HG02884 (cell line): ENCODE measurements around the gene CDK14.
"Not testable (repeated sequence)": the region's sequence is repeated elsewhere in the genome, so short reads cannot be mapped to it uniquely, and the experiment has no call there.

ENCODE experiments used
- ATAC-seq: cut with Tn5 transposase; IDR thresholded peaks from one replicate; pipeline ENCODE4 v1.9.1; 2021; ENCODE audit warnings: mild to moderate bottlenecking, moderate library complexity; ENCODE audit not compliant: unreplicated experiment

CDK14 gene

DNA sequence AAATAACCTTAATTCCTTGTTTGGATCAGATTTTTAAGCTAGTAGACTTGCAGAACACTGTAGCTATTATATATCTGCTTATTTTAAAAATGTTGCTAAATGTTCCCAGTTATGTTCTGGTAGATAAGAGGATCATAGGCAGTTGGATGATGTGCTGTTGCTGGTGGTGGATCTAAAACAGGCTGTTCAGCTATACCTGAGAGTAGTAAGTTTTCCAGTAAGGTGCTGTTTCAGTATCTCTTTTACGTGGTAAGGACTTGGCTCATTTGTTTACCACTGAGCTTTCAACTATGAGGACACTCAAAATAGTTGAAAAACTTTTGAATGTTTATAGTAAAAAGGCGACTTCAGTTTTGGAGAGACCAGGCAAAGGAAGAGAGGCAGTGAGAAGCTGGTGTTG is 180.9 kb downstream of the CDK14 start:
- ATAC-seq = peak; percentile 90

DNA sequence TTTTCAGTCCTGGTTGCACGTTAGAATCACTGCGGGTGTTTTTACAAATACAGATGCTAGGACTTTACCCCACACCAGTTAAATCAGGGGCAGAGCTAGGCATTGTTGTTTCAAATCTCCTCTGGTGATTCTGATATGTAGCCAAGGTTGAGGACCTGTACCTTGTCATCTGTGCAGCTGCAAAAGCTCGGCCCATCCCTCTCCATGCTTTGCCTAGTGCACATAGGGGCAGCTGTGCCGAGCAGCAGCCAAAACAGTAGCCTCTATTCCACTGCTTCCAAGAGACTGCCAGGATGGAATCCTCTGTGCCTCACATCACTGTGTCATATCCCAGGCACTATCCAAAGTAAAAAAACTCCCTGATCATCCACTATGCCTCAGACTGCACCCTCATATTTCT is 181.3 kb downstream of the CDK14 start:
- ATAC-seq = peak; percentile 32

DNA sequence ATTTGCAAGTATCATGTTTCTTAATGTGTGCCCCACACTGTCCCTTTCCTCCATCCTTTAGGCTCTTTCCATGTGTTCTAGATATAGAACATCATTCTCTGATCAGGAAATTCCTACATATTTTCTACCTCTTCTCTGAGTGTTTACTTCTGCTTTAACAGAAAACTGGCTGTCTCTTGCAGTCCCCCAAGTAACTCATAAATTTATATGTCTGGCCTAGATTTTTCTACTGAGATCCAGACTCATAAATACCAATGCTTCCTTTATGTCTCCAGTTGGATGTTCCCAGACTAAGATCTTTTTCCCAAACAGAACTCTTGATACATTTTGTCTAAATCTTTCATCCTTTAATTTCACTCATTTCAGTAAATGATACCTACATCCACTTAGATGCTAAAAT is 181.8 kb downstream of the CDK14 start:
- no peak for ATAC-seq

DNA sequence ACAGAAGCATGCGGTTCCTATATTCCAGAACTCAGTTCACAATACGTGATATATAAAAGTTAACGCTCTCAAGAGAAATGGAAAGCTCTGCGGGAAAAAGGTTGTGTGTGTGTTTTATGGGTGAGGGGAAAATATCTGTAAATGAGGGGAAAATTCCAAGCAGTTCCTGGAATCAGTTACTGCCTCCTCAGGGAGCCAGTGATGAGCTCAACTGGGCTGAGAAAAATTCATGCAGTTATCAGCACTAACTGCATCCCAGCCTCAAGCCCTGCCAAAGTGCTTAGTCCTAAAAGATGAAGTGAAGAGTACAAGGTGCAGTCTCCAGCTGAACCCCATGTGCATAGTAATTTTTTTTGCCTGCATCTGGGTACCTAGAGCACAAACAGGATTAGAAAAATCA is 191.9 kb downstream of the CDK14 start:
- no peak for ATAC-seq

DNA sequence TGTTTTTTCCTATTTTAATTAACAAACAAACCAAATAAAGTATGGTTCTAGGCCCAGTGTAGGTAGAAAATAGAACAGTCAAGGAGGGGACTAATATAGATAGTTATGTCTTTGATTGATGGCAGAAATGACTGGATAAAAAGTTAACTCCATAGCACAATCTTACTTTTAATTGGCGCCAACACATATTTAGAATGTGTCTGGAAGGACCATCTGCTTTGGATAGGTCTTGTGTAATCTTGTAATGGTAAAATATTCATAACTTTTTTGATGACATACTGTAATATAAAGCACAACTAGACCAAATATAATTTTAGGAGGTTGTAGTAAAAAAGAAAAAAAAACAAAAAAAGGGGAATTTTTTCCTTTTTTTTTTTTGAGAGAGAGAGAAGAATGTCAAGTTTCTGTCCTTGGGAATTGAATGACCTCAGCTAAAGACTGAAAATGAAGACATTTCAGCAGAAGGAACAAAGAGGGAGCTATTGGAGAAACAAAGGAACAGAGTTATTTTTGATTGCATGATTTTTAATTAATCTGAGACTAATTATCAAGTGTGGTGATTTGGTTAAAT is 193.7 kb downstream of the CDK14 start:
- ATAC-seq = no peak

DNA sequence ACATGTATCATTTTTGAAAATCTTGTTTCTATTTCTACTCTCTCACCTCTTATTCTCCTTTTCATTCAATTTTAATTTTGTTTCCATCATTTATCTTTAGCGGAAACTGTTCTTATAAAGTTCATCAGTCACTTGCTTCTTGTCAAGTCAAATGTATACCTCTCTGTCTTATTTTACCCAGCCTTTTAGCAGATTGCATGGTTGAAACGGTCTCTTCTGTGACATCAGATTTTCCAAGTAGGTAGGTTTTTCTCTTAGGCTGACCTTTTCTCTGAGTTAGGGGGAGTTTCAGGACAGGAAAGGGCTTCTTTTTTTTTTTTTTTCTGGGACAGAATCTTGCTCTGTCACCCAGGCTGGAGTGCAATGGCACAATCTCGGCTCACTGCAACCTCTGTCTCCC is 195.5 kb downstream of the CDK14 start:
- ATAC-seq = no peak

DNA sequence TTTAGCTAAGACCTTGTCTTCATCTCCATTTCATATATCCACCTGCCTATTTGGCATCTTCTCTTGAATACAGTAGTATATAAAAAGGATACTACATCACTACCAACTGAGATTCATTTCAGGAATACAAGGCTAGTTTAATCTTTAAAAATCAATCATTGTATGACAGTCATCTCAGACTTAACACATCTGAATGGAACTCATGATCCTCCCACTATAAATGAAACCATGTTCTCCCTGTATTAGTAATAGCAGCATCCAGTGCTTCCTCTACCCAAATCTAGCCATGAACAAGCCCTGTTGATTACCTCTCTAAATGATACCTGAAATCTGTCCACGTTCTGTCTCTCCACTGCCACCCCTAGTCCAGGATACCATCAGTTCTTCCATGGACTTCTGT is 196.2 kb downstream of the CDK14 start:
- no peak for ATAC-seq

DNA sequence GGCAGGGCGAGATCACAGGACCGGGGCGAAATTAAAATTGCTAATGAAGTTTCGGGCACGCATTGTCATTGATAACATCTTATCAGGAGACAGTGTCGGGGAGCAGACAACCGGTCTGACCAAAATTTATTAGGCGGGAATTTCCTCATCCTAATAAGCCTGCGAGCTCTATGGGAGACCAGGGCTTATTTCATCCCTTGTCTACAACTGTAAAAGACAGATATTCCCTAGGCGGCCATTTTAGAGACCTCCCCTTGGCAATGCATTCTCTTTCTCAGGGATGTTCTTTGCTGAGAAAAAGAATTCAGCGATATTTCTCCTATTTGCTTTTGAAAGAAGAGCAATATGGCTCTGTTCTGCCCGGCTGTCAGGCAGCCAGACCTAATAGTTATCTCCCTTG is 198.1 kb downstream of the CDK14 start:
- ATAC-seq = not testable (repeated sequence)

DNA sequence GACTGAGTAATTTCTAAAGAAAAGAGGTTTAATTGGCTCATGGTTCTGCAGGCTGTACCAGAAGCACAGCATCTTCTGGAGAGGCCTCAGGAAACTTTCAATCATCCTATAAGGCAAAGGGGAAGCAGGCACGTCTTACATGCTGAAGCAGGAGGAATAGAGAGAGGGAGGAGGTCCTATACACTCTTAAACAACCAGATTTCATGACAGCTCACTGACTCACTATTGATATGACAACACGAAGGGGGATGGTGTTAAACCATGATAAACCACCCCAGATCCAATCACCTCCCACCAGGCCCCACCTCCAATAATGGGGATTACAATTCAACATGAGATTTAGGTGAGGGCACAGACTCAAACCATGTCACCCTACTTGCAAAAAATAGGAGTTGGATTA is 201.5 kb downstream of the CDK14 start:
- no peak for ATAC-seq

DNA sequence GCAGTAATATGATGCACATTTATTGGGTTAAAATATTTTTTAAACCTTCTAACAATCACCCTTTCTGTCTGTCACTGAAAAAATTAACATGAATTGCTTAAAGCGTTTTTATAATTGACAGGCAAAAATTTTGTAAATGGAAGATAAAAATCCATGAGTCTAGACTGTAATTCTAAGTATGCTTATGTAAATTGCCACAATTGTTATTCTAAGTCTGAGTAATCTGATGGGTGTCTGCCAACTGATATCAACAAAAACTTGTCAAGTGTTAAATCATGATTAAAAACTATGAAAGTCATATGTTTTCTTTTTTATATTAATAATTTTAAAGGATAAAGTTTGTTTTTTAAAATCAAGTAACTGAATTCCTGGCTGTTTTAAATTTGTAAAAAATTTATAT is 208.2 kb downstream of the CDK14 start:
- ATAC-seq = no peak

DNA sequence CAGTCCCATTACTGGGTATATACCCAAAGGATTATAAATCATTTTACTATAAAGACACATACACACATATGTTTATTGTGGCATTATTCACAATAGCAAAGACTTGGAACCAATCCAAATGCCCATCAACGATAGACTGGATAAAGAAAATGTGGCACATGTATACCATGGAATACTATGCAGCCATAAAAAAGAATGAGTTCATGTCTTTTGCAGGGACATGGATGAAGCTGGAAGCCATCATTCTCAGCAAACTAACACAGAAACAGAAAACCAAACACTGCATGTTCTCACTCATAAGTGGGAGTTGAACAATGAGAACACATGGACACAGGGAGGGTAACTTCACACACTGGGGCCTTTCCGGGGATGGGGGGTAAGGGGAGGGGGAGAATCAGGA is 219.4 kb downstream of the CDK14 start:
- ATAC-seq = not testable (repeated sequence)

DNA sequence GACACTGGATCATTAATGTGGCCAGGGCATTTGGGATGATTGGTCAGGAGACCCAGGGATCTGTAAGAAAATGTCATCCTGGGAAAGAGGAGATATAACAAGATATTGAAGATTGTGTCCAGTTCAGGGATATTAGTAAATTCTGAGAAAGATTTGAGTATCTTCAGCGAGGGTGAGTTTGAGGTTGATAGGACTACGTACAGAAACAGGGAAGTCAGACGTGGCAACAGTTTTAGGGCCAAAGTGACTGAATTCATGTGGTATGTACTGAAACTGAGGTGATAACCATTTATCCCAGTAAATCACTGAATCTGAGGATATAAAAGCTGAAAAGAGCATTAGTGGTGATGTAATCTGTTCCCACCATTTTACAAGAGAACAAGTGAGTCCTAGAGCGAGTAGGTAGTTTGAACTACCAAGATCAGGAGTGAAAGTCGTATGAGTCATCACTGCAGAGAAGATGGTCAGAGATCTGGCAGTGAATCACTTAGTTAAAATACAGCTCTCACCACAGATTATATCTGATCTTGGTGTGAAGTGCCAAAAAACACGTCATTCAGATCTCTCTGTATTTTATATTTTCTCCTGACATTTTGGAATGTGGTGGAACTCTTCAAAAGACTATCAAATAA is 220.5 kb downstream of the CDK14 start:
- ATAC-seq = peak; percentile 100

DNA sequence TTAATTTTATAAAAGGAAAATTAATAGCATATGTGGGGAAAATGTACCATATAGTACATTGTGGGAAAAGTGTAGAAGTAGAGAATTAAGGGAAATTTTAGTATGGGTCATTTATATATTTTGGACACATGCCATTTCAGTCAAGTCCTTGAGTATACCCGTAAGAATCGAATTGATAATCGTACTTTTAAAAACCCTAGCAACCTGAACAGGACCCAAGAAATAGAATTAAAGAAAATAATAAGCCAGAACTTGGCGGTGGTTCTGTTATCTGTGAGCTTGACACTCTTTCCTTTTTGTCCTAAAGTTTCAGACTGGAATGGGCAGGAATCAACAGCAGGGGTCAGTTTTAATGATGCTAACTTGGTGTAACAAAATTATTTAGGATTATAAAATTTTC is 221.0 kb downstream of the CDK14 start:
- ATAC-seq = peak; percentile 5

DNA sequence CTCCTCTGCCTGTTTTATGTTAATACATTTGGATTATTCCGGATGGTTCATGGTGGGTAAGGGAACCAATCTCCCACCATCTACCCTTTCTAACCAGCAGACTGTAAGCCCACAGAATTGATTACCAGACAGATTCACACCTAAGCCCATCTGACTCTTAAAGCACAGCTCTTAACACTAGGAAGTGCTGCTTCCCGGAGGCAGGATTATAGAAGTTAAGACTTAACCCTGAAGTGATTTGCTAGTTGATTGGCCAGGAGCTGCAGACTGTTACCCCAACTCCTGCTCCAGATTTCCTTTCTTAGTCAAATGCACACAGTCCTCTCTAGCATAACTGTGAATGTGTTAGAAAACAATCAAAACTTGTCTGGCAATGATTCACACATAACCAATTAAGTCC is 221.7 kb downstream of the CDK14 start:
- ATAC-seq = no peak

DNA sequence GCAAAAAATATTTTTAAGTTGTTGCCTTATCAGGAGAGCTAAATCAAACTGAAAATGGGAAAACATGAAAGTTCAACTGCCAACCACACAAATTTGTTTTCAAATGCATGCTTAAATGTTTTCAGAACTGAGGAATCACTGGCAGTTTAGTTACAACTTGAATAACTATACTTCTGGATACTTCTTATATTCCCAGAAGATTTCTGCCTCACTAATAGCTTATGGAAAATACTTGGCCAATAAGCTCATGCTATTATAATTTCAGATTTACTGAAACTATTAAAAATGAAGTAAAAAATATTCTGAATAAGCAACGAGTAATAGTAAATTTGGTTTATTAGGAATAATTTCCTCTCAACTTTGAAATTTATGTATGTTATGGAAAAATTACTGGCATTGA is 222.2 kb downstream of the CDK14 start:
- no peak for ATAC-seq

DNA sequence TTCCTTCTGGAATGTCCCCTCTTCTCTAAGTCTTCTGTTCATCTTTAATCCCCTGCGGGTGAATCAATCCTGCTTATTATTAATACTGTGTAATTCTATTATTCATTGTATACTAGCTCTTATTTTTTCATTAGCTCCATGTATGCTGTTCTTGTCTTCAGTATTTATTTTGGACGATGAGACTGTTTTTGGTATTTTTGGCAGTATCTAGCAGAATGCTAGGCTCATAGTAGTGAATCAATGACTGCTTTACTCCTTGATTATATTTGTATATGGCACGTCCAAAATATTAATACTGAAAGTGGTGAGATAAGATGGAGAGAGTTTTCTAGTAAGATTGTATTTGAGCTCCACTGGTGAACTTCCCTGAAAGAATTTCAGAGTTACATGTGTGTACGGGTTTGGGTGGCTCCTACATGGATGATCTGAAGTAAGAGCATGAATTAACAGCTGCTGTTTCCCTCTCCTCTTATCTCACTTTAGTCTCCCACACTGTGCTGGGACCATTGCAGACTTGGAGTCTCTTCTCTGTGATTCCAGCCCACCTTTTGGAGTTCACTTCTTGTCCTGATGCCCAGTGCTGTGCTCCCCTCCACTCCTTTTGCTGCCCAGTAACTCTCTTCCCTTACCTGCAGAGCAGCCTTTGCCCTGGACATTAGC is 226.0 kb downstream of the CDK14 start:
- ATAC-seq = no peak

DNA sequence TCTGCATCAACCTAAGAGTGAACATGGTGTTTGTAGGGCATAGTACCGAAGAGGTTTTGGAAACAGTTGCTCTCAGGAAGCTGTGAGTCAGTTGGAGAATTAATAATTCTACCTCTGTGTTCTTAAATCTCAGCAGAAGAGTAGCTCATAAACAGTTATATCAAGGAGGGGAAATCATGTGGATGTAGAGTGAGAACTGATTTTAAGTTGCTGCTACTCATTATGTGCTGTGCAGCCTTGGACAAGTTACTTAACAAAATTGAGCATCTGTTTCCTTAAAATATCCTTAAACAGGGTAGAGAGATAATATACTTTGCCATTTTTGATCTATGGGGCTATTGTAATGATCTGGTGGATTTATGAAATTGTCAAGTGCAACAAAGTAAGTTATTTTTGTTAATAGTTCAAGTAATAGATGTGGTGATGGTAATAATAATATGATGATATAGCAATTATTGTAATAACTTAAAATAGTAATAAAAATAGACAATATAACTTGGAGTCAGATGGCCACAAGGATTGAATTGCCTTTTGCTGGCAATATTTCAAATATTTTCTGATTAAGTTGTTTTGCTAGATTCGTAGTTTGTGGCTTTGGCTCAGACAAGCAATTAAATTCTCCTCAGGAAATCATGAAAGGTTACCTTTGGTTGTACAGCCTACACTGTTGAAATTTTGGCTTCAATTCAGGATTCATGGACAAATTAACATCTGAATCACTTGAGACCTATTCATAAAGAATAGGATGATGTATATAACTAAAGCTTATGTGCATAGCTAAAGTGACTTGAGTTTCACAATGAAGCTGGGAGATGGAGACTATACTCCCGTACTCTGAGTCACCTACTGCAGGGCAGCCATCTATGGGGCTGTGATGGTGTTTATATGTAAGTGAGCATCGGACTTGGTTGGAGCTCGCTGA is 228.5 kb downstream of the CDK14 start:
- no peak for ATAC-seq

DNA sequence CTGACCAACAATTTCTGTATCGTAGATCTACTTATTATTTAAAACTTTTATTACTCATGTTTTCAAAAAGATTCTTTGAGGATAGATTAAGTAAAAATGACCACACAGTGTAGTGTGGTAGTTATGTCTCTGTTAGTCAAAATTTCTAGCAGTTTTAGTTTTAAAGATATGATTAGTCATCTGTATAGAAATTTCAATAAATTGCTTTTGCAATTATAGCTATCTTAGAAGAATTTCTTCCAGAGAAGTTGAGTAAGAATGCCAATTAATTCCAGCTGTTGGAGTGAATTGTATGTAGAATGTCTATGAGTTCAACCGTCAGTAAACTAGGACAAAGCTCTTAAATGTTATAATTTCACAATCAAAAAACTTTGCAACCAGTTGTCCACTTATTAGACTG is 229.7 kb downstream of the CDK14 start:
- ATAC-seq = no peak

DNA sequence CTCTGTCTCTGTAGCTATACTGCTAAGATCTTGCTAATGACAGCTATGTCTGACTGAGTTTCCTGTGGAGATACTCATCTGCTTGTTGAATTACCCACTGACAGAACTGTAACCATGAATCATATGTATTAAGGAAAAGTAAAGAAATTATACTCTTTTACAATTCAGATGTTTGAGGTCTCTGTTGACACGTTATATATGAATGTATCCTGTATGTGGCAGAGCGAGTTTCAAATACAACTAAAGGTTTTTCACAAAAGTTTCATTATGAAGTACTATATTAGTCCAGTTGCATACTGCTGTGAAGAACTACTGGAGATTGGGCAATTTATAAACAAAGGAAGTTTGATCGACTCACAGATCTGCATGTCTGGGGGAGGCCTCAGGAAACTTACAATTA is 232.5 kb downstream of the CDK14 start:
- ATAC-seq = no peak

DNA sequence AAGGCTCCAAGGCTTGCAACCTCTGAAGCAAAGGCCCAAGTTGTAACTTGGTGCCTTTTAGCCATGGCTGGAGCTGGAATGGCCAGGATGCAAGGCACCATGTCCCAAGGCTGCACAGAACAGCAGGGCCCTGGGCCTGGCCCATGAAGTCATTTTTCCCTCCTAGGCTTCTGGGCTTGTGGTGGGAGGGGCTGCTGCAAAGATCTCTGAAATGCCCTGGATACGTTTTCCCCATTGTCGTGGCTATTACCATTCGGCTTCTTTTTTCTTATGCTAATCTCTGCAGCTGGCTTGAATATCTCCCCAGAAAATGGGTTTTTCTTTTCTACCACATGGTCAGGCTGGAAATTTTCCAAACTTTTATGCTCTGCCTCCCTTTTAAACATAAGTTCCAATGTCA is 234.2 kb downstream of the CDK14 start:
- no peak for ATAC-seq

DNA sequence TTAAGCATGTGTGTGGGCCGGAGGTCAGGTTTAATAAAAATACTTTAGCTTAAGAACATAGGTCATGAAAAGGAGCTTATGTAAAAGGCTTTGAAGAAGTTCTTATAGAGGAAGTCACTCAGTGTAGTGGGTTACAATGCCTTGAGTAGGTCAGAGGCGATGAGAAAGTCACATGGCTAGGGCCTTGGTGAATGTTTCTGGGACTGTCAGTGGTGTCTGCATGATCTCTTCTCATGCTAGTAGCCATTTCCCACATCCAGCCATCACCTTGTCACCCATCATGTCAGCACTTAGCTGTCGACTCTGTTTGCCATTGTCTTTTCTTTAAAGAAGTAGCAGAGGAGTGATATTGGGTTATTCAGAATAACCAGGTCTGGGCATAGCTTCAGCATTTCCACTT is 236.6 kb downstream of the CDK14 start:
- no peak for ATAC-seq

DNA sequence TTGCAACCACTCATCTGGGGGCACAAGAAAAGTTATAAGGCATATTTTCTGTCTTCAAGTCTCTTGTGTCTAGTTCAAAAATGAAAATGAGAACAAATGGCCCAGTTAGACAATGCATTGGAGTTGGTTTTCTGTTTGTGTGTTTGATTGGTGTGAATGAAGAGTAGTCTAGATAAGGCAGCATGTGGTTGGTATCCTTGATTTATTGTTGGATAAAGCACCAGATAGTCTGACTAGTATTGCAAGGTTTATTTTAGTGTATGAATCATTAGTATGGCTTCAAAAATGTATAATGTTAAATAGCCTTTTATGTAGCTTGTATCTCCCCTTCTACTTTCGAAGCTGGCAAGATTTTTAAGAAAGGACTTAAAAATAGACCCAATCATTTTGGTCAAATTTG is 237.3 kb downstream of the CDK14 start:
- ATAC-seq = no peak
